ENCODE measurements around the gene TMEM14A.

The TMEM14A gene

GRCh38 chr6:52729576-52729975 lies 58.7 kb downstream of the TMEM14A start:
- intact Hi-C loops (cut with DNase I): no loop called here
- DNase-seq: no peak

- no peak for DNase-seq
- intact Hi-C loops (cut with DNase I): no loop called here
Observed at GRCh38 chr6:52731719-52732118, 60.8 kb downstream of the TMEM14A start.

GRCh38 chr6:52733172-52733571 lies 62.3 kb downstream of the TMEM14A start:
- DNase-seq: no peak
- intact Hi-C loops (cut with DNase I): no loop called here

- intact Hi-C loops (cut with DNase I): no loop called here
- DNase-seq: no peak
Observed at GRCh38 chr6:52734072-52734471, 63.2 kb downstream of the TMEM14A start.

- intact Hi-C loops (cut with DNase I): no loop called here
- DNase-seq: no peak
Observed at GRCh38 chr6:52735071-52735470, 64.2 kb downstream of the TMEM14A start.

GRCh38 chr6:52736145-52736544 lies 65.2 kb downstream of the TMEM14A start:
- intact Hi-C loops (cut with DNase I): no loop called here
- DNase-seq: no peak
